ENCODE measurements around the gene TMC4.

Gene TMC4

GRCh38 chr19:54160854-54161253, 12.1 kb downstream of the TMC4 start:
- no peak for TF ChIP-seq EZH2phosphoT487 (IDR thresholded peaks at IDR 0.05; ENCODE audit: low read depth)
- no peak for TF ChIP-seq CTCF (IDR thresholded peaks at IDR 0.05; ENCODE audit: low read depth, low read length)
- Histone ChIP-seq H3K4me2 (ENCODE audit: low read length) (peak overlapping the region; percentile 79), H3K4me3 (ENCODE audit: low read length) (peak overlapping the region; percentile 79), H4K20me1 (ENCODE audit: insufficient read depth, low read length) (no peaks in the 10 kb centered on the region), H3K4me1 (ENCODE audit: low read length) (peaks cover 18% of the 10 kb centered on the region), H2AFZ (ENCODE audit: low read depth, low read length) (no peak overlapping the region), H3K9ac (ENCODE audit: low read length) (no peak overlapping the region; the same call in 1 of the 2 replicates), H3K9me3 (ENCODE audit: insufficient read depth, low read length) (no peaks in the 10 kb centered on the region), H3K79me2 (ENCODE audit: low read length) (peaks cover 18% of the 10 kb centered on the region), H3K36me3 (replicated peaks; ENCODE audit: low read depth, low read length) (peaks cover 22% of the 10 kb centered on the region), H3K27ac (ENCODE audit: low read length) (no peak overlapping the region), H3K27me3 (ENCODE audit: low read depth, low read length) (no peaks in the 10 kb centered on the region)

GRCh38 chr19:54160182-54160811, 12.7 kb downstream of the TMC4 start:
- peak overlapping the region; percentile 78 for H3K9ac ChIP-seq (ENCODE audit: low read length)
- H2AFZ ChIP-seq (ENCODE audit: low read depth, low read length), result peak overlapping the region; percentile 55

GRCh38 chr19:54159352-54160181, 13.4 kb downstream of the TMC4 start, which contains the start of gene LENG1:
Gene LENG1 (minus strand): TSS chr19:54159721. CDS start chr19:54159695, 26 bp downstream.
- H3K4me3 ChIP-seq (ENCODE audit: low read length), result peak within 1 kb of the TSS; percentile 81
- peak within 1 kb of the TSS; percentile 95 for H3K4me2 ChIP-seq (ENCODE audit: low read length)
- H3K9me3 ChIP-seq (ENCODE audit: insufficient read depth, low read length), result no peaks in the 10 kb centered on the region
- H3K4me1 ChIP-seq (ENCODE audit: low read length), result peaks cover 18% of the 10 kb centered on the region
- H3K27ac ChIP-seq (ENCODE audit: low read length), result peak within 1 kb of the TSS; percentile 74
- peak within 1 kb of the TSS; percentile 78 for H3K9ac ChIP-seq (ENCODE audit: low read length)
- peaks cover 18% of the 10 kb centered on the region for H3K79me2 ChIP-seq (ENCODE audit: low read length)
- H2AFZ ChIP-seq (ENCODE audit: low read depth, low read length), result peak within 1 kb of the TSS; percentile 61
- peaks cover 32% of the 10 kb centered on the region for H3K36me3 ChIP-seq (replicated peaks; ENCODE audit: low read depth, low read length)
- TF ChIP-seq EZH2phosphoT487 (IDR thresholded peaks at IDR 0.05; ENCODE audit: low read depth) (no peak), CTCF (IDR thresholded peaks at IDR 0.05; ENCODE audit: low read depth, low read length) (peak; percentile 53)
- no peaks in the 10 kb centered on the region for H3K27me3 ChIP-seq (ENCODE audit: low read depth, low read length)
- no peaks in the 10 kb centered on the region for H4K20me1 ChIP-seq (ENCODE audit: insufficient read depth, low read length)

More at GRCh38 chr19:54160182-54160811, 12.7 kb downstream of the TMC4 start:
- Histone ChIP-seq H3K27me3 (ENCODE audit: low read depth, low read length) (no peaks in the 10 kb centered on the region), H3K4me3 (ENCODE audit: low read length) (peak overlapping the region; percentile 79), H3K79me2 (ENCODE audit: low read length) (peaks cover 18% of the 10 kb centered on the region), H4K20me1 (ENCODE audit: insufficient read depth, low read length) (no peaks in the 10 kb centered on the region), H3K4me2 (ENCODE audit: low read length) (peak overlapping the region; percentile 79), H3K36me3 (replicated peaks; ENCODE audit: low read depth, low read length) (peaks cover 25% of the 10 kb centered on the region), H3K27ac (ENCODE audit: low read length) (peak overlapping the region; percentile 49), H3K4me1 (ENCODE audit: low read length) (peaks cover 18% of the 10 kb centered on the region), H3K9me3 (ENCODE audit: insufficient read depth, low read length) (no peaks in the 10 kb centered on the region)
- TF ChIP-seq CTCF (IDR thresholded peaks at IDR 0.05; ENCODE audit: low read depth, low read length) (no peak), EZH2phosphoT487 (IDR thresholded peaks at IDR 0.05; ENCODE audit: low read depth) (no peak)

GRCh38 chr19:54158812-54159351, 14.1 kb downstream of the TMC4 start:
- peak overlapping the region; percentile 48; the same call in 1 of the 2 replicates for H2AFZ ChIP-seq (ENCODE audit: low read depth, low read length)
- H3K79me2 ChIP-seq (ENCODE audit: low read length), result peaks cover 18% of the 10 kb centered on the region
- peak overlapping the region; percentile 74 for H3K27ac ChIP-seq (ENCODE audit: low read length)
- no peaks in the 10 kb centered on the region for H3K27me3 ChIP-seq (ENCODE audit: low read depth, low read length)
- peak overlapping the region; percentile 81 for H3K4me3 ChIP-seq (ENCODE audit: low read length)
- H3K4me1 ChIP-seq (ENCODE audit: low read length), result peaks cover 18% of the 10 kb centered on the region
- peaks cover 39% of the 10 kb centered on the region for H3K36me3 ChIP-seq (replicated peaks; ENCODE audit: low read depth, low read length)
- H3K9me3 ChIP-seq (ENCODE audit: insufficient read depth, low read length), result no peaks in the 10 kb centered on the region
- TF ChIP-seq EZH2phosphoT487 (IDR thresholded peaks at IDR 0.05; ENCODE audit: low read depth) (no peak), CTCF (IDR thresholded peaks at IDR 0.05; ENCODE audit: low read depth, low read length) (no peak)
- peak overlapping the region; percentile 70 for H3K9ac ChIP-seq (ENCODE audit: low read length)
- H4K20me1 ChIP-seq (ENCODE audit: insufficient read depth, low read length), result no peaks in the 10 kb centered on the region
- peak overlapping the region; percentile 95 for H3K4me2 ChIP-seq (ENCODE audit: low read length)

Data from OCI-LY3 (cell line).